GM18499 (cell line): ENCODE measurements around the gene ZSWIM8.
"Not testable (repeated sequence)": the region's sequence is repeated elsewhere in the genome, so short reads cannot be mapped to it uniquely, and the experiment has no call there.

Source experiments
- ATAC-seq: cut with Tn5 transposase; IDR thresholded peaks from one replicate; pipeline ENCODE4 v1.9.1; 2021; ENCODE audit warnings: moderate number of reproducible peaks; ENCODE audit not compliant: insufficient read depth, unreplicated experiment

ZSWIM8 gene

GRCh38 chr10:73785211-73785720 lies at the start of gene ZSWIM8:
Gene ZSWIM8 (plus strand): TSS chr10:73785606. CDS start chr10:73785879, 273 bp downstream.
- ATAC-seq, result peak; percentile 59

GRCh38 chr10:73740501-73741254 lies 44.7 kb upstream of the ZSWIM8 start:
- ATAC-seq, result not testable (repeated sequence)

DNA sequence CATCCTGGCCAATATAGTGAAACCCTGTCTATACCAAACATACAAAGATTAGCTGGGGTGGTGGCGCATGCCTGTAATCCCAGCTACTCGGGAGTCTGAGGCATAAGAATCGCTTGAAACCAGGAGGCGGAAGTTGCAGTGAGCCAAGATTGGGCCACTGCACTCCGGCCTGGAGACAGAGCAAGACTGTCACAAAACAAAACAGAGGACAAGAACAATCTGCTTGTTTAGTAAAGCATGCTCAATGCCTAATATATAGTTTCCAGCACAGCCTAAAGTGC lies 43.0 kb upstream of the ZSWIM8 start:
- ATAC-seq, result no peak

- ATAC-seq, result no peak
Measured at GRCh38 chr10:73743327-73743904, 42.0 kb upstream of the ZSWIM8 start.

- no peak for ATAC-seq
Measured at GRCh38 chr10:73743905-73744663, 41.3 kb upstream of the ZSWIM8 start, which contains the start of gene SEC24C. Gene SEC24C (plus strand): TSS chr10:73744372. CDS start chr10:73746833, 2,461 bp downstream.

DNA sequence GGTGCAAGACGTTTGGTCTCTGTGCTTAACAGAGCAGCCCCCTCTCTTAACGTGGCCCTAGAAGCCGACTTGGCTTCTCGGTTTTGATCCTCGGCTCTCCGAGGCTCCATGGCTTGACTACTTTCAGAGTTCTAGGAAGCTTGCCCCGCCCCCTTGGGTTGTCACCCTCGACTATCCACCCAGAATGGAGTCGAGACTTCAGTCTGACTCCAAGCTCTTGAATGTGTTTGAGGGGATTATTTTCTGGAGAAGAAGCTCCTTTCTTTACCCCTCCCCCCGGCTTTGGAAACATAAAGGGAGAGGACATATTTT lies 40.8 kb upstream of the ZSWIM8 start:
- no peak for ATAC-seq

GRCh38 chr10:73746721-73747120 lies 38.7 kb upstream of the ZSWIM8 start:
- no peak for ATAC-seq

DNA sequence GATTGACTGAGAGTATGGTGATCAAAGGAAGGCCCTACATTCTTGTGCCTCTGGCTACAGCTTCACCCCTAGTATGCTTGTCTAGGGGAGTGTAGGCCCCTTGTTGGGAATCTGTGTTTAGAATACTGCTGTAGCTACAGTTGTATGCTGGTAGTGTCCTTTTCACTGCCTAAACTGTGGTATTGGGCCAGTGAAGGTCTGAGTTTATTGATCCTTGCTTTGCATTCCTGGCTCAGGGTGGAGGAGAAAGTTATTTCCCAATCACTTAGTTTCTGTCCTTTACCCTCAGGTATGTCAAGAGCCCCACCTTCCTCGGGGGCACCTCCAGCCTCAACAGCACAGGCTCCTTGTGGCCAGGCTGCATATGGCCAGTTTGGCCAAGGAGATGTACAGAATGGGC lies 34.6 kb upstream of the ZSWIM8 start:
- ATAC-seq, result no peak

DNA sequence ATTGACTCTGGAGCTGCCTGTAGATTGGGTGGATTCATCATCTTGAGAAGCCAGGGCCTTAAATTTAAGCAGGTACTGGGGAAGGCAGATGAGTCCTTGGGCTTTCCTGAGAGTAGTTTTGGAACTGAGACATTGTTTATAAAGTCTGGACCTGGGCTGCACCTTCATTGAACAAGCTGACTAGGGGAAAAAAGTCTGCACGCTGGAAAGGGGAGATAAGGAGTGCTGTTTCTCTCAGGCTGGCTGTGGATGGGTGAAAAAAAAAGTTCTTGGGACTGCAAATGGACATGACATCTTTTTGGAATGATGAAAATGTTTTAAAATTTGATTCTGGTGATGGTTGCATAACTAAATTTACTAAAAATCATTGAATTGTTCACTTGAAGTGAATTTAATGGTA lies 29.2 kb upstream of the ZSWIM8 start:
- ATAC-seq, result no peak

GRCh38 chr10:73758704-73759511 lies 26.5 kb upstream of the ZSWIM8 start:
- ATAC-seq, result no peak

DNA sequence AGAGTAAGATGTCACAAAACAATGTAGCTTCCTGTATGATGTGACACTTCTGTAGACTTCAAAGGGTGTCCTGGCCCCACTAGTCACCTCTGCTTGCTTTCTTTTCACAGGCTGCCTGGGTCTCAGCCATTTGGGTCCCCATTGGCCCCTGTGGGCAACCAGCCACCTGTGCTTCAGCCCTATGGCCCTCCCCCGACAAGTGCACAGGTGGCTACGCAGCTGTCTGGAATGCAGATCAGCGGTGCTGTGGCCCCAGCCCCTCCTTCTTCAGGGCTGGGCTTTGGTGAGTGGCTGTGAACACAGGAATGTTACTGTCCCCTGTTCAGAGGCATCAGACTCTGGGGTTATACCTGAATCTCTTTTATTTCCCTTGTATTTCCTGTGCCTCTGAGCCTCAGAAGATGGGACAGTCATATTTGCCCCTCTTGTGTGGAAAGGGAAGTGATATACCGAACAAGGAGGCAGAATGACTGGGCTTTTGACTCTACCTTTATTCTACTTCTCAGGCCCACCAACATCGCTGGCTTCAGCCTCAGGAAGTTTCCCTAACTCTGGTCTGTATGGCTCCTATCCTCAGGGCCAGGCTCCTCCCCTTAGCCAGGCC lies 25.8 kb upstream of the ZSWIM8 start:
- no peak for ATAC-seq

DNA sequence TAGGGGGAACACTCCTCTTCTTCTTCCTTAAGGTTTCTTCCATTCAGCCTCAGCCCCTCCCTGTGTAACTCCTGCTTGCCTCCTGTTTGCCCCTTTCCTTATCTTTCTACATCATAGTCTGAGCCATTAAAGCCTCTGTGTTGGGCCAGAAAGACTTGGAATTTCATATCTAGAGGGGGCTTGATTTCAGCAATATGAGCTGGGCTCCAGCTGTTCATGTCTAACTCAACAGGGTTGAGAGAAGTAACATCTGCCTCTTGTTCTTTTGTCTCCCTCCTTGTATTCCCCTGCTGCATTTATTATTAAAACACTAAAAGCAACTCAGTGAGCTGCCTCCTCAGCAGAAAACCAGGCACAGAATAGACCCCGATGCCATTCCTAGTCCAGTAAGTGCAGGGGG lies 23.6 kb upstream of the ZSWIM8 start:
- no peak for ATAC-seq

DNA sequence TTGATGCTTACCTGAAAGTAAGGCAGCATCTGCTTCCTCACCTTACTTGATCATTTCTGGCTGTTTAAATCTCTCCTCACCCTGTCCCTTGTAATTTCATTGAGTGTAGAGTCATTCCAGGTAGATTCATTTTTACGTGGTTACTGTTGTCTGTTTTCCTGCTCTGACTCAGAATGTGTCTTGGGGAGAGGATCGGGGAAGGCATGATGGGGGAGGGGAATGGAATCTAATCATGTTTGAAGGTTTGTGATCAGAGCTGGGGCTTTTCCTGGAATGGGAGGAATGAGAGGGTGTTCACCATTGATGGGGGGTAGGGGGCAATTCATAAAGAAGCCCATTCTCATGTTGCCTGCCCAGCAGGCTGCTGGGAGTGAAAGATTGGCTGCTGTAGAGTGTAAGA lies 22.5 kb upstream of the ZSWIM8 start:
- no peak for ATAC-seq

DNA sequence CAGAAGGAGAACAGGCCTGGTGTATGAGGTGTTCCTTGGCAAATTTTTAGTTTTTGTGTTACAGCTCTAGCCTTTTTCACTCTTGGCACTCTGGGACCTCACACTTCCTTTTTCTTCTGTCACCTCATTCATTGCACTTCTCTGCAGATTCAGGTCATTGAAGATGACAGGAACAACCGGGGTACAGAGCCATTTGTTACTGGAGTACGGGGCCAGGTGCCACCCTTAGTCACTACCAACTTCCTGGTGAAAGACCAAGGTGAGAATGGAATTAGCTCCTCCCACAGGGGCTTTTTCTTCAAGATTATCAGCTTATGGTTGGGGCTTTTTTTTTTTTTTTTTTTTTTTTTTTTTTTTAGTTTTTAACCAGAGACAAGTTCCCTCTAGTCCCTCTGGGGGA lies 22.1 kb upstream of the ZSWIM8 start:
- ATAC-seq, result no peak

- no peak for ATAC-seq
Measured at GRCh38 chr10:73765066-73765465, 20.3 kb upstream of the ZSWIM8 start.

DNA sequence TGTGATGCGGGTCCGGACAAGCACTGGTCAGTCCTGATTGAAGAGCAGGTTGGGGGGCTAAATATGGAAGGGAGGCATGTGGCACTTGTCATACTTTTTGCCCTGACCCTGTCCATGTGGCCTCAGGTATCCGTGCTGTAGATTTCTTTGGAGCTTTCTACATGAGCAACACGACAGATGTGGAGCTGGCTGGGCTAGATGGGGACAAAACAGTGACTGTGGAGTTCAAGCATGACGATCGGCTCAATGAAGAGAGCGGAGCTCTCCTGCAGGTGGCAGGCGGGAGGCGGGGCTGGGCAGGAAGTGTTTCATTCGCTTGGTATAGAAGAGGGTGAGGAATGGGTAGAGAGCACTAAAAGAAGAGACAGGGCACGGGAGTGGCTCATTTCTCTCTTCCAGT lies 16.5 kb upstream of the ZSWIM8 start:
- no peak for ATAC-seq

DNA sequence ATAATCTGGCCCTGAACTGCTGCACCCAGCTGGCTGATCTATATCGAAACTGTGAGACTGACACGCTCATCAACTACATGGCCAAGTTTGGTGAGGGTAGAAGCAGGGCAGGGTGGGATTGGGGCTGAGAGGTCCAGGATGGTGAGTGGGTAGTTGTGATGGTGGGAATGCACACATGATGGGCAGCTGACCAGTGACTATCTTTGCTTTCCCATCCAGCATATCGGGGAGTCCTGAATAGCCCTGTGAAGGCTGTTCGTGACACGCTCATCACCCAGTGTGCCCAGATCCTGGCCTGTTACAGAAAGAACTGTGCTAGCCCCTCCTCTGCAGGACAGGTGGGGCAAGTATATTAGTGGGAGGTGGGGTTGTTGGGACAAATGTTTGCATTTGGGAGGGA lies 16.0 kb upstream of the ZSWIM8 start:
- ATAC-seq, result no peak

- peak; percentile 23 for ATAC-seq
Measured at GRCh38 chr10:73771722-73772280, 13.6 kb upstream of the ZSWIM8 start.

GRCh38 chr10:73772281-73773151 lies 12.9 kb upstream of the ZSWIM8 start:
- ATAC-seq, result peak; percentile 32
